ENCODE measurements around the gene MYLK4.

The MYLK4 gene

GRCh38 chr6:2655844-2656433, 94.8 kb downstream of the MYLK4 start:
- DNase-seq, result no peak

- no peak for DNase-seq
Measured at GRCh38 chr6:2653369-2654032, 97.2 kb downstream of the MYLK4 start.

GRCh38 chr6:2652611-2653010, 98.1 kb downstream of the MYLK4 start:
- no peak for DNase-seq

GRCh38 chr6:2651961-2652360, 98.8 kb downstream of the MYLK4 start:
- no peak for DNase-seq

GRCh38 chr6:2651536-2651935, 99.2 kb downstream of the MYLK4 start:
- DNase-seq, result no peak

GRCh38 chr6:2646346-2646745, 104.4 kb downstream of the MYLK4 start:
- no peak for DNase-seq

- no peak for DNase-seq
Measured at GRCh38 chr6:2643935-2644539, 106.7 kb downstream of the MYLK4 start.

GRCh38 chr6:2643130-2643529, 107.6 kb downstream of the MYLK4 start:
- no peak for DNase-seq

GRCh38 chr6:2641044-2641725, 109.5 kb downstream of the MYLK4 start:
- DNase-seq, result no peak

GRCh38 chr6:2640551-2640950, 110.2 kb downstream of the MYLK4 start:
- DNase-seq, result no peak

- DNase-seq, result no peak
Measured at GRCh38 chr6:2639896-2640295, 110.8 kb downstream of the MYLK4 start.

- DNase-seq, result no peak
Measured at GRCh38 chr6:2639167-2639566, 111.6 kb downstream of the MYLK4 start.

- DNase-seq, result no peak
Measured at GRCh38 chr6:2636672-2637071, 114.0 kb downstream of the MYLK4 start.

GRCh38 chr6:2635911-2636310, 114.8 kb downstream of the MYLK4 start:
- DNase-seq, result no peak

GRCh38 chr6:2634139-2634964, 116.4 kb downstream of the MYLK4 start:
- peak; percentile 95 for DNase-seq

GRCh38 chr6:2633736-2634135, 117.0 kb downstream of the MYLK4 start:
- DNase-seq, result no peak

GRCh38 chr6:2632976-2633584, 117.6 kb downstream of the MYLK4 start:
- DNase-seq, result peak; percentile 48

GRCh38 chr6:2632368-2632767, 118.4 kb downstream of the MYLK4 start:
- DNase-seq, result no peak

- no peak for DNase-seq
Measured at GRCh38 chr6:2630891-2631571, 119.7 kb downstream of the MYLK4 start.

GRCh38 chr6:2630359-2630758, 120.4 kb downstream of the MYLK4 start:
- no peak for DNase-seq

- no peak for DNase-seq
Measured at GRCh38 chr6:2626401-2626800, 124.3 kb downstream of the MYLK4 start.

GRCh38 chr6:2625581-2625980, 125.1 kb downstream of the MYLK4 start:
- DNase-seq, result no peak

Data from retina (tissue), 1 donor.